IMR-90 (cell line): ENCODE measurements around the gene NUDT9. TPM values are rescaled to one million over a fixed set of nuclear protein-coding genes. Genes with fewer than 3 reads are reported as not detected.

Experiments used
- ATAC-seq: fragments of 200-7000 bp; cut with Tn5 transposase; 2 replicates; pipeline ENCODE4 v1.9.1; 2020; ENCODE audit warnings: low read depth, mild to moderate bottlenecking, moderate library complexity
- BruUV-seq: library from RNA; stranded (reverse); fragments of 400-500 nt; replicated peaks from 2 replicates; lab custom pipeline; 2021; lab: Mats Ljungman, UMichigan
- CTCF ChIA-PET: fragments of 300-600 bp; formaldehyde crosslinking; extraction: SDS; loops from one replicate; lab custom pipeline; 2021; ENCODE audit warnings: antibody characterized with exemption; lab: Yijun Ruan, JAX
- POLR2A ChIA-PET: fragments of 300-600 bp; sonication (Branson Sonifier 250); formaldehyde crosslinking; loops from one replicate; lab custom pipeline; 2022; ENCODE audit warnings: antibody characterized with exemption; ENCODE audit not compliant: unreplicated experiment; lab: Charles Lee
- DNase-seq: peaks from one replicate; pipeline ENCODE4 v3.0.0; 2013
- H2AFZ ChIP-seq: replicated peaks from 2 replicates; pipeline ENCODE3; 2013; ENCODE audit warnings: low read length, mild to moderate bottlenecking; ENCODE audit not compliant: poor library complexity
- H2AK5ac ChIP-seq: 2 replicates; pipeline ENCODE4 v1.6.1; 2013; ENCODE audit warnings: low read depth, low read length, inconsistent platforms
- H2AK9ac ChIP-seq: replicated peaks from 2 replicates; pipeline ENCODE3; 2013; ENCODE audit warnings: mild to moderate bottlenecking, low read depth, low read length, moderate library complexity; ENCODE audit not compliant: poor library complexity
- H2BK120ac ChIP-seq: 2 replicates; pipeline ENCODE4 v1.6.1; 2013; ENCODE audit warnings: low read depth, low read length, inconsistent platforms
- H2BK15ac ChIP-seq: 3 replicates; pipeline ENCODE4 v1.6.1; 2013; ENCODE audit warnings: low read depth, low read length, inconsistent platforms
- H2BK20ac ChIP-seq: 2 replicates; pipeline ENCODE4 v1.6.1; 2013; ENCODE audit warnings: low read depth, mild to moderate bottlenecking, inconsistent platforms, low read length, moderate library complexity
- H2BK5ac ChIP-seq: 2 replicates; pipeline ENCODE4 v1.6.1; 2013; ENCODE audit warnings: mild to moderate bottlenecking, low read depth, low read length, inconsistent platforms; ENCODE audit not compliant: poor library complexity, severe bottlenecking
- H3K14ac ChIP-seq: replicated peaks from 2 replicates; pipeline ENCODE4 v1.6.1; 2013; ENCODE audit warnings: low read depth, low read length, inconsistent platforms
- H3K18ac ChIP-seq: 2 replicates; pipeline ENCODE4 v1.6.1; 2013; ENCODE audit warnings: low read depth, low read length, control low read depth
- H3K23ac ChIP-seq: 2 replicates; pipeline ENCODE4 v1.6.1; 2013; ENCODE audit warnings: low read depth, low read length, inconsistent platforms
- H3K27ac ChIP-seq: 2 replicates; pipeline ENCODE4 v1.5.1; 2013; ENCODE audit warnings: mild to moderate bottlenecking, control low read depth, low read length; ENCODE audit not compliant: insufficient read depth
- H3K27me3 ChIP-seq: 2 replicates; pipeline ENCODE4 v1.6.1; 2013; ENCODE audit warnings: low read length; ENCODE audit not compliant: control insufficient read depth, insufficient read depth
- H3K36me3 ChIP-seq: 2 replicates; pipeline ENCODE4 v1.6.1; 2013; ENCODE audit warnings: low read length, mixed read lengths; ENCODE audit not compliant: control insufficient read depth, insufficient read depth
- H3K4ac ChIP-seq: 2 replicates; pipeline ENCODE4 v1.6.1; 2013; ENCODE audit warnings: low read depth, low read length, inconsistent platforms
- H3K4me1 ChIP-seq: 2 replicates; pipeline ENCODE4 v1.6.1; 2013; ENCODE audit warnings: low read length, mixed read lengths; ENCODE audit not compliant: control insufficient read depth, insufficient read depth
- H3K4me2 ChIP-seq: 2 replicates; pipeline ENCODE4 v1.6.1; 2013; ENCODE audit warnings: low read depth, mild to moderate bottlenecking, control low read depth, low read length, moderate library complexity
- H3K4me3 ChIP-seq: 2 replicates; pipeline ENCODE4 v1.5.1; 2013; ENCODE audit warnings: low read depth, mild to moderate bottlenecking, control low read depth, low read length, moderate library complexity; ENCODE audit not compliant: insufficient read depth
- H3K56ac ChIP-seq: 2 replicates; pipeline ENCODE4 v1.6.1; 2013; ENCODE audit warnings: low read length, inconsistent platforms; ENCODE audit not compliant: insufficient read depth; ENCODE audit errors: extremely low read depth
- H3K79me1 ChIP-seq, 2 experiments: 2 replicates each; pipeline ENCODE4 v1.6.1; 2013; ENCODE audit warnings: low read length in 2 of 2, inconsistent platforms in 1 of 2, low read depth in 1 of 2
- H3K9ac ChIP-seq: 2 replicates; pipeline ENCODE4 v1.6.1; 2013; ENCODE audit warnings: low read depth, low read length, control low read depth
- H3K9me1 ChIP-seq: 2 replicates; pipeline ENCODE4 v1.6.1; 2013; ENCODE audit warnings: low read length, inconsistent platforms; ENCODE audit not compliant: insufficient read depth
- H3K9me3 ChIP-seq: 2 replicates; pipeline ENCODE4 v1.6.1; 2013; ENCODE audit warnings: low read length; ENCODE audit not compliant: control insufficient read depth, insufficient read depth
- H4K20me1 ChIP-seq: 2 replicates; pipeline ENCODE4 v1.6.1; 2013; ENCODE audit warnings: low read length, inconsistent platforms; ENCODE audit not compliant: insufficient read depth
- H4K5ac ChIP-seq: 2 replicates; pipeline ENCODE4 v1.6.1; 2013; ENCODE audit warnings: mild to moderate bottlenecking, low read depth, low read length, control low read depth
- H4K8ac ChIP-seq, 2 experiments: 2 replicates each; pipeline ENCODE4 v1.6.1; 2013; ENCODE audit warnings: low read depth in 2 of 2, low read length in 2 of 2, control low read depth in 1 of 2, inconsistent platforms in 1 of 2
- H4K91ac ChIP-seq: 2 replicates; pipeline ENCODE4 v1.6.1; 2013; ENCODE audit warnings: low read depth, low read length, inconsistent platforms; ENCODE audit not compliant: insufficient read depth
- BHLHE40 ChIP-seq: fragments of 150-350 bp; IDR thresholded peaks from 2 replicates; pipeline ENCODE4 v1.6.1; 2016; ENCODE audit warnings: mild to moderate bottlenecking, low read depth, low read length
- CEBPB ChIP-seq: IDR thresholded peaks from 2 replicates; pipeline ENCODE4 v1.6.1; 2012; ENCODE audit warnings: low read depth, low read length, improper control_type of control experiment
- CHD1 ChIP-seq: IDR thresholded peaks from 2 replicates; pipeline ENCODE4 v1.6.1; 2012; ENCODE audit warnings: low read depth, low read length, improper control_type of control experiment
- FOS ChIP-seq: fragments of 150-350 bp; IDR thresholded peaks from 2 replicates; pipeline ENCODE4 v1.6.1; 2016; ENCODE audit warnings: low read depth, low read length
- MXI1 ChIP-seq: IDR thresholded peaks from 2 replicates; pipeline ENCODE4 v1.6.1; 2012; ENCODE audit warnings: low read depth, mild to moderate bottlenecking, low read length, moderate library complexity, borderline replicate concordance
- NFE2L2 ChIP-seq: fragments of 150-350 bp; IDR thresholded peaks from 2 replicates; pipeline ENCODE4 v1.6.1; 2016; ENCODE audit warnings: low read depth, mild to moderate bottlenecking, low read length
- POLR2A ChIP-seq: IDR thresholded peaks from 2 replicates; pipeline ENCODE4 v1.6.1; 2012; ENCODE audit warnings: mild to moderate bottlenecking, low read depth, low read length
- RCOR1 ChIP-seq: IDR thresholded peaks from 2 replicates; pipeline ENCODE4 v1.6.1; 2012; ENCODE audit warnings: mild to moderate bottlenecking, low read length, improper control_type of control experiment; ENCODE audit not compliant: insufficient replicate concordance
- RFX5 ChIP-seq: IDR thresholded peaks from 2 replicates; pipeline ENCODE4 v1.8.0; 2012; ENCODE audit warnings: low read depth, mild to moderate bottlenecking, low read length, moderate library complexity
- SMC3 ChIP-seq: fragments of 150-350 bp; IDR thresholded peaks from 2 replicates; pipeline ENCODE4 v1.6.1; 2016; ENCODE audit warnings: low read depth, mild to moderate bottlenecking, antibody characterized with exemption, low read length, moderate library complexity
- USF2 ChIP-seq: fragments of 150-350 bp; IDR thresholded peaks from 2 replicates; pipeline ENCODE4 v1.6.1; 2017; ENCODE audit warnings: mild to moderate bottlenecking, antibody characterized with exemption, low read length, low read depth
- WGBS, 2 experiments: methylation state at CpG; one replicate each; pipeline versions ENCODE4 v1.1.5 to v1.1.7; 2013; ENCODE audit warnings: missing lambda C conversion rate in 2 of 2; ENCODE audit not compliant: insufficient read length in 1 of 2; ENCODE audit errors: extremely low coverage in 2 of 2; 5-methylcytosine and 5-hydroxymethylcytosine counted together
- dilution Hi-C: fragments of 300-500 bp; cut with HindIII; formaldehyde crosslinking; loops from one replicate; pipeline ENCODE4 v1.14.3; 2018; ENCODE audit warnings: low sequenced_read_pairs; ENCODE audit not compliant: unreplicated experiment
- in situ Hi-C: fragments of 300-500 bp; cut with MboI; formaldehyde crosslinking; loops from 3 replicates; pipeline ENCODE4 v1.14.3; 2019; ENCODE audit warnings: low sequenced_read_pairs, inconsistent platforms, mixed read lengths
- intact Hi-C: fragments of 100-400 bp; cut with micrococcal nuclease; formaldehyde crosslinking; loops from 2 replicates; pipeline ENCODE4 v1.10.0; 2022
- polyA plus RNA-seq, 3 experiments: library from polyadenylated mRNA; depleted of rRNA; stranded (reverse); fragments of >200 nt; gene quantifications; 2 replicates each; pipeline ENCODE4 v1.2.3, GENCODE V29; 2012; ENCODE audit warnings: low replicate concordance in 1 of 3
- total RNA-seq: library from RNA; depleted of rRNA; stranded (reverse); fragments of >200 nt; gene quantifications from 2 replicates; pipeline ENCODE4 v1.2.3, GENCODE V29; 2012
- TF ChIP-seq, protein P1 (sequence below): conservative IDR thresholded peaks from 2 replicates; pipeline ENCODE4 v1.5.1; 2012; ENCODE audit warnings: mild to moderate bottlenecking, low read depth, low read length, improper control_type of control experiment

Gene NUDT9
- total and polyA plus RNA-seq, 2 of the 4 experiments (the other 2 are of a cell fraction) = 10.0 to 23.5 TPM

- in situ Hi-C loops (no loop called here), dilution Hi-C loops (no loop called here), intact Hi-C loops (no loop called here)
- ATAC-seq (no peak), DNase-seq (no peak)
- Histone ChIP-seq H3K56ac (no peak overlapping the region), H4K20me1 (no peaks in the 10 kb centered on the region), H3K18ac (no peak overlapping the region), H4K91ac (no peak overlapping the region), H2BK20ac (no peak overlapping the region), H3K4ac (no peak overlapping the region), H3K27me3 (no peaks in the 10 kb centered on the region), H2BK15ac (no peak overlapping the region), H3K36me3 (peaks cover 4% of the 10 kb centered on the region; the same call in 1 of the 2 replicates), H3K9me3 (peaks cover 2% of the 10 kb centered on the region; the same call in 1 of the 2 replicates), H2BK120ac (no peak overlapping the region), H3K4me1 (0 out of 2 replicates have a peak, but pooled peaks cover 2% of the 10 kb centered on the region), H3K4me3 (no peak overlapping the region), H4K5ac (no peak overlapping the region), H3K23ac (no peak overlapping the region), H2BK5ac (no peak overlapping the region), H2AK9ac (no peak overlapping the region), H3K79me1 (peaks cover 20 to 44% of the 10 kb centered on the region in 2 experiments; a peak in 2 of 4 replicates), H3K4me2 (no peak overlapping the region), H2AK5ac (no peak overlapping the region), H3K9me1 (0 out of 2 replicates have a peak, but pooled peaks cover 2% of the 10 kb centered on the region), H3K9ac (no peak overlapping the region), H3K27ac (no peak overlapping the region), H4K8ac (no peak overlapping the region), H2AFZ (no peak overlapping the region), H3K14ac (no peak overlapping the region)
- no CpG with 5 or more reads among the region's 3 CpGs for WGBS, 2 experiments
- TF ChIP-seq MXI1 = no peak
- TF ChIP-seq RFX5 = no peak
- no peak for TF ChIP-seq CEBPB
- TF ChIP-seq SMC3 = no peak
- no peak for TF ChIP-seq NFE2L2
- TF ChIP-seq CHD1 = no peak
- TF ChIP-seq RCOR1 = no peak
- TF ChIP-seq FOS = no peak
- TF ChIP-seq BHLHE40 = no peak
- no peak for TF ChIP-seq POLR2A
- no peak for TF ChIP-seq USF2
- TF ChIP-seq, protein P1, sequence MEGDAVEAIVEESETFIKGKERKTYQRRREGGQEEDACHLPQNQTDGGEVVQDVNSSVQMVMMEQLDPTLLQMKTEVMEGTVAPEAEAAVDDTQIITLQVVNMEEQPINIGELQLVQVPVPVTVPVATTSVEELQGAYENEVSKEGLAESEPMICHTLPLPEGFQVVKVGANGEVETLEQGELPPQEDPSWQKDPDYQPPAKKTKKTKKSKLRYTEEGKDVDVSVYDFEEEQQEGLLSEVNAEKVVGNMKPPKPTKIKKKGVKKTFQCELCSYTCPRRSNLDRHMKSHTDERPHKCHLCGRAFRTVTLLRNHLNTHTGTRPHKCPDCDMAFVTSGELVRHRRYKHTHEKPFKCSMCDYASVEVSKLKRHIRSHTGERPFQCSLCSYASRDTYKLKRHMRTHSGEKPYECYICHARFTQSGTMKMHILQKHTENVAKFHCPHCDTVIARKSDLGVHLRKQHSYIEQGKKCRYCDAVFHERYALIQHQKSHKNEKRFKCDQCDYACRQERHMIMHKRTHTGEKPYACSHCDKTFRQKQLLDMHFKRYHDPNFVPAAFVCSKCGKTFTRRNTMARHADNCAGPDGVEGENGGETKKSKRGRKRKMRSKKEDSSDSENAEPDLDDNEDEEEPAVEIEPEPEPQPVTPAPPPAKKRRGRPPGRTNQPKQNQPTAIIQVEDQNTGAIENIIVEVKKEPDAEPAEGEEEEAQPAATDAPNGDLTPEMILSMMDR = no peak
- ChIA-PET CTCF (no interaction called here), POLR2A (no interaction called here)
- no TSS peak for BruUV-seq
Measured at GRCh38 chr4:87387237-87387636, 35.1 kb upstream of the NUDT9 start.
